Choroid plexus epithelial cell (primary cell): ENCODE data around the gene SMOC2.
"Not testable (repeated sequence)": the region's sequence is repeated elsewhere in the genome, so short reads cannot be mapped to it uniquely, and the experiment has no call there.

Experiments
- DNase-seq: peaks from one replicate; pipeline ENCODE4 v3.0.0-alpha.2; 2010; ENCODE audit warnings: low read depth
- H3K4me3 ChIP-seq: 2 replicates; pipeline ENCODE4 v1.5.1; 2011; ENCODE audit warnings: low read depth, mild to moderate bottlenecking, control low read depth, low read length, moderate library complexity
- TF ChIP-seq, protein P1 (sequence below): conservative IDR thresholded peaks from 2 replicates; pipeline ENCODE4 v1.5.1; 2011; ENCODE audit warnings: low read depth, mild to moderate bottlenecking, control low read depth, inconsistent platforms, low read length, moderate library complexity

SMOC2 gene

DNA sequence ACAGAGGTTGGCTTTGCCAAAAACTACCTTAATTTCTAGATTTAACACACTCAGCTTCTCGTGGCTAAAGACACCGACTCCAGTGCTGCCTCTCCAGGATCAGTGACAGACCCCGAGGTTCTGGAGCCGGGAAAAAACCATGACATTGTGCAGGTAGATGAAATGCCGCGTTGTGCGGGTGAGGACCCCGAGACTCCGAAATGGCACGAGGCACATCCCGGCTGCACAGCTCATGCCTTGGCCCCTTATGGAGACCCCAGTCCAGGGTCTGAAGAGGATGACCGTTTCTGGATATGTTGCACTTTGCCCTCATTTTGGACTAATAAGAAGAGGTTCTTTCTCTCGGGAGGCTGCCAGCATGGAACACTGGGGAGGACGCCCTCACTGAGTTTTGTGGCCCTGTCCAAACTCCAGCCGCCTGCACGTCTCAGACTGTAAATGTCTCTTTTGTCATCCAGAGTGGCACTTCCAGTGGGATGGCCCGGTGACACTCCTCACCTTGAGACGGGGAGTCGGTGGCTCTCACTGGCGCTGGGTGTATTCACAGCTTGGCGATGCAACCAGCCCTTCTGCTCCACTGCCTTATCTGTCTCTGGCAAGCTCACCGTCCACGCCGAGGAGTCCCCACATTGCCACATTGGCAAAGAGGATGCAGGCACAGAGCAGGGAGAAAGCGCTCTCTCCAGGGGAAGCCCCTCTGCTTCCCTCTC, 245.2 kb downstream of the SMOC2 start:
- no peak for DNase-seq
- H3K4me3 ChIP-seq = no peak overlapping the region
- TF ChIP-seq, protein P1, sequence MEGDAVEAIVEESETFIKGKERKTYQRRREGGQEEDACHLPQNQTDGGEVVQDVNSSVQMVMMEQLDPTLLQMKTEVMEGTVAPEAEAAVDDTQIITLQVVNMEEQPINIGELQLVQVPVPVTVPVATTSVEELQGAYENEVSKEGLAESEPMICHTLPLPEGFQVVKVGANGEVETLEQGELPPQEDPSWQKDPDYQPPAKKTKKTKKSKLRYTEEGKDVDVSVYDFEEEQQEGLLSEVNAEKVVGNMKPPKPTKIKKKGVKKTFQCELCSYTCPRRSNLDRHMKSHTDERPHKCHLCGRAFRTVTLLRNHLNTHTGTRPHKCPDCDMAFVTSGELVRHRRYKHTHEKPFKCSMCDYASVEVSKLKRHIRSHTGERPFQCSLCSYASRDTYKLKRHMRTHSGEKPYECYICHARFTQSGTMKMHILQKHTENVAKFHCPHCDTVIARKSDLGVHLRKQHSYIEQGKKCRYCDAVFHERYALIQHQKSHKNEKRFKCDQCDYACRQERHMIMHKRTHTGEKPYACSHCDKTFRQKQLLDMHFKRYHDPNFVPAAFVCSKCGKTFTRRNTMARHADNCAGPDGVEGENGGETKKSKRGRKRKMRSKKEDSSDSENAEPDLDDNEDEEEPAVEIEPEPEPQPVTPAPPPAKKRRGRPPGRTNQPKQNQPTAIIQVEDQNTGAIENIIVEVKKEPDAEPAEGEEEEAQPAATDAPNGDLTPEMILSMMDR = no peak

DNA sequence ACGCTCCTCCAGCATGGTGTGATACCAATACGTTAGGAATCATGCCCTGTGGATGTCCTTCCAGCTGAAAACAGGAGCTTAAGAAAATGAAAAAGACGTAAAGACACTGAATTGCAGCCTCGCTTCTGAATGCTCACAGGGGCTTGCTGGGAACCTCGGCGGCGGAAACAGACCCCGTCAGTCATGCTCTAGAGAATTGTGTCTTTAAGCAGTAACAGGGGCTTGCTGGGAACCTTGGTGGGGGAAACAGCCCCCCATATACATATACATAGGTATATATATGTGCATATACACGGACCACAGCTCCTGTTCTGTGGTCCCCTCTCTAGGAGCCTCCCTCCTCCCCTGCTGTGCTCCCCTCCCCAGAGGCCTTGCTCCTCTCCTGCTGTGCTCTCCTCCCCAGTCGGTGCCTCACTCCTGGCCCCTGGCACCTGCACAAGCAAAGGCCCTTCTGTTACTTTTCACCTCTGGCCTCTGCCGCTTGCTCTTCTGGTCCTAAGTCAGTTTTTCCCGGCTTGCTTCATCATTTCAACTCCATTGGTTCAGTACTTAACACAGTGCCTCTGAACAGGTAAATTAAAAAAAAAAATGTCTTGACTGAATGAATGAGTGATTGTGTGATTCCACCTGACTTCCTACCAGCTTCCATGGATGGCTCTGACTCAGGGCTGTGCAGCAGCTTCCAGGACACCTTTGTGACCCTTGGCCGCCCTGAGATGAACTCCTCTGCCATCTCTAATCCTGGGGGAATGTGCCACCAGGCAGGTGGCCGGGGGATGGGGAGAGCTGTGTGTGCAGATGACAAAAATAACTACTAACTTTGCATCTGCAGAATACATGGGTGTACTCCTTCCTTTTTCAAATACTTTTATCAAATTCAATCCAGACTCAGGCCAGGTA, 246.1 kb downstream of the SMOC2 start:
- no peak for DNase-seq
- TF ChIP-seq, protein P1 = no peak

DNA sequence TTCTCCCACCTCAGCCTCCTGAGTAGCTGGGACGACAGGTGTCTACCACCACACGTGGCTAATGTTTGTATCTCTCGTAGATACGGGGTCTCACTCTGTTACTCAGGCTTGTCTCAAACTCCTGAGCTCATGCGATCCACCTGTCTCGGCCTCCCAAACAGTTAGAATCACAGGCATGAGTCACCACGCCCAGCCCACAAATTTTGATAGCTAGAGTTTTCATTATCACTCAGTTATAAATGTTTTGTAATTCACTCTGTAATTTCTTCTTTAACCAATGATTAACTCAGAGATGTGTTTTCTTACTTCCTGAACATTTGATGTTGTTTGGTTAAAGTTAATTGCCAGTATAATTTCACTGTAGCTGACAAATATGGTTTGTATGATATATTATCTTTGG, 249.3 kb downstream of the SMOC2 start:
- no peak for DNase-seq
- TF ChIP-seq, protein P1 = no peak
- H3K4me3 ChIP-seq = no peak overlapping the region

More for the DNA sequence above, 246.1 kb downstream of the SMOC2 start:
- no peak overlapping the region for H3K4me3 ChIP-seq

DNA sequence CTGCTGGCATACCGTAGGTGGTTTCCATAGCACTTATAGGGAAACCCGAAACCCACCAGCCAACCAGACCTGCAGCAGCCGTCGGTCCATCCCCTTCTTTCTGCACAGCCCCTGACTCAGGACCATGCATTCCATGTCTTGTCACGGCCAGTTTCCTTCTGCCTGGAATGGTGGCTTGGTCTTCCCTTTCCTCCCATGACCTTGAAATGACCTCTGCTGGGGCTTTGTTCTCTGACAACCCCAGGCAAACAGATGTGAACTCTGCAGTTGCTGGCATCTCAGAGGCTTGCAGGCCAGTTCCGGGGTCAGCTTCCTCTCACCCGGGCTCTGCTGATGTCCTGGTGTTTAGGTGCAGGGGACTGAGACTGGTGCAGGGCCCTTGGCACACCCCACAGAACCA, 250.8 kb downstream of the SMOC2 start:
- H3K4me3 ChIP-seq = no peak overlapping the region
- TF ChIP-seq, protein P1 = no peak
- no peak for DNase-seq

DNA sequence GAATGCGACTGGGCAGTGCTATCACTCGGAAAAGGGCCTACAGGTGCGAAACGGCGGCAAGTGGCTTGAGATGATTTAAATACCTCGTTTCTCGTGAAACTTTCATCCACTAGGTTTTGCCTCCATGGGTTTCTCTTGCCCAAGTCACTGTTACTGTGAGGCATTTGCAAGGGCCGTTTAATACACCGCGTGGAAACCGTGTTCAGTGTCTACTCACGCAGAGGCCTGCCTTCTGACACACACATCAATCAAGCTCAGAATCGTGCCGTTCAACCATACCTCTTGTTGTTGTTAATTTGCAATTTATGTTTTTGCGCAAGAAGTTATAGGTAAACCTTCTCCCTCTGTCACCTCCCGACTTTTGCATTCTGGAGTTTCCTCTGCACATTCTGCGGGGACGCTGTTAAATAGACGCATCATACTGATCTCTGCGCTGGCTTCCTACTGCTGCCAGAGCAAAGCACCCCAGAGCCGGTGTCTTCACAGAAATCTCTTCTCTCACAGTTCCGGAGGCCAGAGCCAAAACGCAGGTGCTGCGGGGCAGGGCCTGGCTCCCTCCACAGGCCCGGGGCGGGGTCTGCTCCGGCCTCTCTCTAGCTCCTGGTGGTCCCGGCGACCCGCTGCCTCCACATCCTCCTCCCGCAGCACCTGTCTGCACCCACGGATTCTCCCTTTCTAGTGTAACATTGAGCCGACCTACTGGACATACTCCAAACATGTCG, 251.4 kb downstream of the SMOC2 start:
- TF ChIP-seq, protein P1 = no peak
- no peak overlapping the region for H3K4me3 ChIP-seq
- DNase-seq = no peak

DNA sequence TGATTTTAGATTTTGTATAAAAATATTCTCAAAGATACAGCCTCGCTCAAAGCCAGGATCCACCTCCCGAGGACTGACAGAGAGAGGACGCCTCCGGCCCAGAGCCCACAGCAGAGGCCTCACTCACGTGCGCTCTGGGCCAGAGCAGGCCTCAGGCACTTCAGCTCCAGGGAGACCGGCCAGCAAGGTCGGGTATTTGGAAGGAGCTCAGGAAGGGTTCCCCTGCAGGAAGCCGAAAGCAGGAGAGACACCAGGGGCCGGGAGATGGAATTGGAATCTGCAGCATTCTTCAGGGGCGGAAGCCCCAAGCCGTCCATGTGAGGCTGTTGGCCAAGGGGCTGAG, 251.9 kb downstream of the SMOC2 start:
- DNase-seq, H3K4me3 ChIP-seq: not testable (repeated sequence)

DNA sequence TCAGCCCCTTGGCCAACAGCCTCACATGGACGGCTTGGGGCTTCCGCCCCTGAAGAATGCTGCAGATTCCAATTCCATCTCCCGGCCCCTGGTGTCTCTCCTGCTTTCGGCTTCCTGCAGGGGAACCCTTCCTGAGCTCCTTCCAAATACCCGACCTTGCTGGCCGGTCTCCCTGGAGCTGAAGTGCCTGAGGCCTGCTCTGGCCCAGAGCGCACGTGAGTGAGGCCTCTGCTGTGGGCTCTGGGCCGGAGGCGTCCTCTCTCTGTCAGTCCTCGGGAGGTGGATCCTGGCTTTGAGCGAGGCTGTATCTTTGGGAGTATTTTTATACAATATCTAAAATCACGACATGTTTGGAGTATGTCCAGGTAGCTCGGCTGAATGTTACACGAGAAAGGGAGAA, 253.8 kb downstream of the SMOC2 start:
- not testable (repeated sequence) for H3K4me3 ChIP-seq, DNase-seq

DNA sequence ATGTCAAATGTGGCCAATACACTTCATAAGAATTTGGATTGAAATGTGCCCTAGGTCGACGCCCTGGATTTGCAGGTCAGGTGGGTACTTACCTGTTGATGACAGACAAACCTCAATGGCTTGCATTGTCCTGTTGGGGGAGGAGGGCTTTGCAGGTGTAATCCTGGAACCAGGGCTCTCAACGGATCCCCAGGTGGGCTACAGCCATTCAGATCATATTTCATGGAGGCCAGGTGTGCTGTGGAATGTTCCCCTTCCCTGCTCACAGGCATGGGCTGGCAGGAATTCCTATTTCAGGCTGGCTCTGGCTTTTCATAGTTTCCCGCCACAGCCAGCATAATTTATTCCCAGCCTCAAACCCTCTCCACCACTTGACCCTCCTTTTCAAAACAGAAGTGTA, 254.7 kb downstream of the SMOC2 start:
- TF ChIP-seq, protein P1 = no peak
- DNase-seq = no peak
- H3K4me3 ChIP-seq = no peak overlapping the region
